Measurements from ENCODE around the gene TXK. TPM values are rescaled to one million over a fixed set of nuclear protein-coding genes. Genes with fewer than 3 reads are reported as not detected.

TXK gene
- total RNA-seq, 1 donor from 2014 or later: 1.7 TPM

DNA sequence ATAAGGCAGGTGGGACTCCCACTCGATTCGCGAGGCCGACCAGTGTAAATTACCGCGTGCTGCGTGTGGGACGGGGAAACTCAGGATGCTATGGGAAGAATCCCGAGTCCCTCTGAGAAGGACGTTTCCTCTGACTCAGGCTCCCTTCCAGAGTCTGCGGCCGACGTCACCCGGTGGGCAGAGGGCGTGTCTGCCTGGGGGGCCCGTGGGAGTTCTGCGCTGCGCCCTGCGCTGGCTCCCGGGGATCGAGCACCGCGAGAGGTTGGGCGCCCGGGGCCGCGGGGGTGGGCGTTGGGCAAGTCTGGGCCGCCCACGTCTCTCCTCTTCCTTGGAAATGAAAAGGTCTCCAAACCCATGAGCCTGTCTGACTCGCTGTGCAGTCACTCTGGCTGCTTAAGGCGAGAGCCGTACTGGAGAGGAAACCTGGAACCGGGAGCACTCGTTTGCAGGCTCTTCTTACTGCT lies 116.9 kb downstream of the TXK start:
- DNase-seq (ENCODE audit: low spot score in 2 of 2, unreplicated experiment in 2 of 2): peak; percentile 58 to 81
- Mint-ChIP-seq H3K27me3 (ENCODE audit: low read depth) (no peaks in the 10 kb centered on the region), H3K9me3 (peaks cover 12% of the 10 kb centered on the region), H3K27ac (peak overlapping the region; percentile 98), H3K36me3 (peaks cover 5% of the 10 kb centered on the region), H3K4me3 (peak overlapping the region; percentile 86), H3K4me1 (peaks cover 23% of the 10 kb centered on the region)
- TF ChIP-seq, protein P1, sequence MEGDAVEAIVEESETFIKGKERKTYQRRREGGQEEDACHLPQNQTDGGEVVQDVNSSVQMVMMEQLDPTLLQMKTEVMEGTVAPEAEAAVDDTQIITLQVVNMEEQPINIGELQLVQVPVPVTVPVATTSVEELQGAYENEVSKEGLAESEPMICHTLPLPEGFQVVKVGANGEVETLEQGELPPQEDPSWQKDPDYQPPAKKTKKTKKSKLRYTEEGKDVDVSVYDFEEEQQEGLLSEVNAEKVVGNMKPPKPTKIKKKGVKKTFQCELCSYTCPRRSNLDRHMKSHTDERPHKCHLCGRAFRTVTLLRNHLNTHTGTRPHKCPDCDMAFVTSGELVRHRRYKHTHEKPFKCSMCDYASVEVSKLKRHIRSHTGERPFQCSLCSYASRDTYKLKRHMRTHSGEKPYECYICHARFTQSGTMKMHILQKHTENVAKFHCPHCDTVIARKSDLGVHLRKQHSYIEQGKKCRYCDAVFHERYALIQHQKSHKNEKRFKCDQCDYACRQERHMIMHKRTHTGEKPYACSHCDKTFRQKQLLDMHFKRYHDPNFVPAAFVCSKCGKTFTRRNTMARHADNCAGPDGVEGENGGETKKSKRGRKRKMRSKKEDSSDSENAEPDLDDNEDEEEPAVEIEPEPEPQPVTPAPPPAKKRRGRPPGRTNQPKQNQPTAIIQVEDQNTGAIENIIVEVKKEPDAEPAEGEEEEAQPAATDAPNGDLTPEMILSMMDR (IDR thresholded peaks at IDR 0.05; ENCODE audit: unreplicated experiment): no peak

Other genes with a start within 250 kb of the TXK start
- 25.8 to 30.3 TPM (median 27.7 TPM) in 3 replicates for gene NFXL1, start 219.7 kb downstream of the TXK start, total RNA-seq
- 3.9 to 4.7 TPM (median 4.6 TPM) in 3 replicates for gene CNGA1, start 117.6 kb downstream of the TXK start, total RNA-seq
- gene NIPAL1, start 117.5 kb downstream of the TXK start, total RNA-seq: 12.1 to 13.4 TPM (median 13.3 TPM) in 3 replicates
- gene TEC, start 135.6 kb upstream of the TXK start, total RNA-seq: 2.3 to 3.5 TPM (median 3.3 TPM) in 3 replicates
- gene SLAIN2, start 207.3 kb upstream of the TXK start, total RNA-seq: 60.1 to 77.1 TPM (median 62.9 TPM) in 3 replicates

All from mesothelial cell of epicardium (in vitro differentiated cells).